Fibroblast of the aortic adventitia (primary cell): ENCODE results near the gene TDRD12. TPM values are rescaled to one million over a fixed set of nuclear protein-coding genes. Genes with fewer than 3 reads are reported as not detected.

ENCODE experiments used
- DNase-seq: peaks from one replicate; pipeline ENCODE4 v3.0.0-alpha.2; 2010; ENCODE audit warnings: low read depth
- H3K4me3 ChIP-seq: 2 replicates; pipeline ENCODE4 v1.5.1; 2011; ENCODE audit warnings: low read depth, mild to moderate bottlenecking, control low read depth, low read length, moderate library complexity
- total RNA-seq: library from RNA; depleted of rRNA; stranded (reverse); fragments of >200 nt; gene quantifications from 2 replicates; pipeline ENCODE4 v1.2.3, GENCODE V29; 2012; ENCODE audit warnings: low replicate concordance
- TF ChIP-seq, protein P1 (sequence below): IDR thresholded peaks from 2 replicates; pipeline ENCODE4 v1.5.1; 2011; ENCODE audit warnings: mild to moderate bottlenecking, low read length, control low read depth, inconsistent platforms; ENCODE audit not compliant: insufficient read depth

Gene TDRD12
- total RNA-seq, 1 donor: 0.36 TPM

DNA sequence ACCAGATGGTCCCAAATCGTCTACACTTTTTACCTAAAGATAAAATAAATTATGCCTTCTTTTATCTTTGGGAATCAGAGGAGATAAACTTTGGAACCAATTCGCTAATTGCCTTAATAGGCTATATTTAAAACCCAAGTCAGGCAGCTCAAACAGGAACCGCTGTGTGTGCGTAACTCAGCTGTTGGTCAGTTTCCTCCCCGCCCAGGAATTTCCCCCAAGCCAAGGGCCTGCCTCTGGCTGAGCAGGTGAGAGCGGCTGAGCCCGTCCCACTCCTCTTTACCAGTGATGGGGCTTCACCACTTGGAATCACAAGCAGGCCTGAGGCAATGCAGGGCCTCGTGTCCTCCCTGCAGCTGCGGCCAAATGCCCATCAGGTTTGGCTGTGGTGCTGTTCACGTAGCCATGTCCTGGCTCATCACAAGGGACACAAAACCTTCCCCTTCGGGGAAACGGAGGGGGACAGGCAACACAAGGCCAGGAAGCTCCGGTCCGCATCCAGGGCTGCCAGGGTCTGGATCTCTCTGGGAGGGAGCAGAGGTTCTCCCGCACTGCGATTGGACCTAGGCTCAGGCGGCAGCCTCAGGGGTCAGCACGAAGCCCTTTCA, 150.5 kb downstream of the TDRD12 start:
- H3K4me3 ChIP-seq: no peak overlapping the region
- TF ChIP-seq, protein P1, sequence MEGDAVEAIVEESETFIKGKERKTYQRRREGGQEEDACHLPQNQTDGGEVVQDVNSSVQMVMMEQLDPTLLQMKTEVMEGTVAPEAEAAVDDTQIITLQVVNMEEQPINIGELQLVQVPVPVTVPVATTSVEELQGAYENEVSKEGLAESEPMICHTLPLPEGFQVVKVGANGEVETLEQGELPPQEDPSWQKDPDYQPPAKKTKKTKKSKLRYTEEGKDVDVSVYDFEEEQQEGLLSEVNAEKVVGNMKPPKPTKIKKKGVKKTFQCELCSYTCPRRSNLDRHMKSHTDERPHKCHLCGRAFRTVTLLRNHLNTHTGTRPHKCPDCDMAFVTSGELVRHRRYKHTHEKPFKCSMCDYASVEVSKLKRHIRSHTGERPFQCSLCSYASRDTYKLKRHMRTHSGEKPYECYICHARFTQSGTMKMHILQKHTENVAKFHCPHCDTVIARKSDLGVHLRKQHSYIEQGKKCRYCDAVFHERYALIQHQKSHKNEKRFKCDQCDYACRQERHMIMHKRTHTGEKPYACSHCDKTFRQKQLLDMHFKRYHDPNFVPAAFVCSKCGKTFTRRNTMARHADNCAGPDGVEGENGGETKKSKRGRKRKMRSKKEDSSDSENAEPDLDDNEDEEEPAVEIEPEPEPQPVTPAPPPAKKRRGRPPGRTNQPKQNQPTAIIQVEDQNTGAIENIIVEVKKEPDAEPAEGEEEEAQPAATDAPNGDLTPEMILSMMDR: no peak
- DNase-seq: no peak

DNA sequence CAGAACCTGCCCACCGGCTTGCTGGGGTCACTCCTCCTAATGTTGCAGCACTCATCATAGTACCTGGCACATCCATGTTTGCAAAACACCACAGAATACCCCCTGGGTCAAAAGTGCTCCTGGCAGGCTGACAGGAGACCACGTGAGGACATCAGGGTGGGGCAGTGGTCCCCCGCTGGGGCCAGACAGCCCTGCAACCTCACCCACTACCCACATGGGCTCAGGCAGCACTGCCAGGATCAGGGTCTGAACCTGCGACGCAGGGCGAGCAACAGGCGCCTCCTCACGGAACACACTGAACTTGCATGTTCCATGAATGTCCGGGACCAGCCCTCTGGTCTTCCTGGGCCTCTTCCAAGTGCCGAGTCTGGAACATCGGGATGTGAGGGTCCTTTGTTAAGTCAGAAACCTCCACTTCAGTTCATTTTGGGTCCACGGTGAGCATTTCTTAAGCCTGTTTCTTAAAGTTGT, 151.4 kb downstream of the TDRD12 start:
- no peak for DNase-seq

DNA sequence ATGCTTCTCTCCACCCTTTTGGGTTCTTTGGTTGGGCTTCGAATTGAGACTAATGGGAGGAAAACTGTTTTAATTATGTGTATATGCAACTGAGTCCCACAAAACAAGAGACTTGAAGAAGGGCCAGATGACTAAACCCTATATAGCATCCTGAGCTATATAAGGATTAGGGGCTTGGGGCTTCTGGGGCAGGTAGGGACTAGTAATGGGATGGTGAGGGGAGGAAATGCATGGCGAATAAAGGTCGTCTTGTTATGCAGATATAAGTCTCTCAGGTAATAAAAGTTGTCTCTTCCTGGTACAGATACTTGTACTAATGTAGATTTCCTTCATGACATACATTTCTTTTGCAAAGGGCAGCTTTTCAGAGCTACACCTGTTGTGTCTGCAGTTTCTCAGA, 152.8 kb downstream of the TDRD12 start:
- TF ChIP-seq, protein P1: no peak
- H3K4me3 ChIP-seq: no peak overlapping the region
- no peak for DNase-seq

More for the DNA sequence above, 151.4 kb downstream of the TDRD12 start:
- no peak overlapping the region for H3K4me3 ChIP-seq
- TF ChIP-seq, protein P1: no peak

DNA sequence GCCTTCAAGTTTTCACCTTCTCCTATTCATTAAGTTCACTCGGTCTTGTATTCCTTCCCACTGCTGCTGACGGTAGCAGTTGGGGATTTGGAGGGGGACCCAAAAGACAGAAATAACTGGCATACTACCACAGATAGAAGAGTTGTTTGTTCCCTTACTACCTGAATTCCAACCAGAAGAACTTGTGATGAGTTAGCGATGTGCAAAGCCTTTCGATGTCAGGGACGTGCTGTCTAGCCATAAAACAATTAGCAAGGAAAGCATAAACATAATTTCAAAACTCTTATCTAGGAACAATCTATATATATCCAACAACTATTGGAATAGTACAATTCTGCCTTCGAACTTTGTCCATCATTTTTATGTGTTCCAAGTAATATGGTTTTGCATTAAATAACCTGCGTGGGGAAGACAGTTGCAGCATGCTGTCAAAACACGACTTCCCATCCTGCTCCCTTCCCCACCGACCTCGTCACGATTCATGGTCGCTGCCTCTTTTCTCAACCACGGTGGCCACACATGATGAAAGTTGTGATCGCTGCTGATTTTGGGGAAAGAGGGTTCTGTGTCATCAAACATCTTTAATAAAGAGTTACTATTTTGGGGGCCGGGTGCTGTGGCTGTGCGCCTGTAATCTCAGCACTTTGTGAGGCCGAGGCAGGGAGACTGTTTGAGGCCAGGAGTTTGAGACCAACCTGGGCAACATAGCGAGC, 153.8 kb downstream of the TDRD12 start:
- no peak overlapping the region for H3K4me3 ChIP-seq
- no peak for DNase-seq
- TF ChIP-seq, protein P1: no peak

DNA sequence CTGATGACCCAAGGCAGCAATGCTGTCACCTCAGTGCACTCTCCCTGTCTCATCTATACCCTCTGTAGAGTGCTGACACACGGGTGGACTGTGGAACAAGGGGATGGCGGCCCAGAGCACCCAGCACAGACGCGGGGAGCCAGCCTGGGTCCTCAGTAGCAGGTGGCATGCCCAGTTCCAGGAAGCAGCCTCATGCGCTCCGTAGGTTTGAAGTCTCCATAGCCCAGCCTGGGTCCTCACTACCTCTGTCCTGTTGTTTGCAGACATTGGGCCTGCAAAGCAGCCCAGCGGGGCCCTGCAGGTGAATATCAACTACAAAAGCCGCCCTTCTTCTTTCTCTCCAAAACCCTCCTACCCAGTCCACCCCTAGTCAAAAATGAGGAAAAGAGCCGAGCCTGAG, 155.0 kb downstream of the TDRD12 start:
- TF ChIP-seq, protein P1: no peak
- DNase-seq: no peak
- no peak overlapping the region for H3K4me3 ChIP-seq

DNA sequence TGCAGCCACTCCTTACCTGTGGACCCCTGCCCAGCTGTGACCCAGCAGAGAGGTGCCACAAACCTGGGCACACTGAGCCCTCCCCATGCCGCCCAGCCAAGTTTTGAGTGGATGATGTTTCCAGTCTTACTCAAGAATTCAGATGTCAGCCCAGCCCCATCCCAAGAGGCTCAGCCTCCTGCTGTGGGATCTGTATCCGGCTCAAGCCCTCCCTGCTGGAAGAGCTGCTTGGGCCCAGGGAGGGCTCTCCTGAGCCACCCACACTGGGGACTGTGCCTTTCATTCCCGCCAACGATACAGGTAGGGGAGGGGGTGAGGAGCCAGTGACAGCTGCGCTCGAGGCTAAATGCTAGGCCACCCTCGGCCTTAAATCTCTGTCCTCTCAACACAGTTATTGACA, 155.9 kb downstream of the TDRD12 start:
- TF ChIP-seq, protein P1: no peak
- DNase-seq: no peak
- no peak overlapping the region for H3K4me3 ChIP-seq
